Amniotic stem cell (primary cell): Measurements from ENCODE around the gene PPEF1.
A peak's percentile ranks its signal among the peaks of the same experiment; 100 is the strongest.

ENCODE experiments used
- DNase-seq: peaks from one replicate; lab custom pipeline; 2025; lab: John Stamatoyannopoulos, UW

PPEF1 gene

GRCh38 chrX:18707426-18708049 lies at the start of gene PPEF1:
PPEF1 (plus strand) TSS chrX:18707645; CDS start chrX:18707781, 136 bp downstream.
- no peak for DNase-seq

- no peak for DNase-seq
Measured at GRCh38 chrX:18661273-18661672, 46.2 kb upstream of the PPEF1 start.

- DNase-seq: no peak
Measured at GRCh38 chrX:18664947-18665346, 42.5 kb upstream of the PPEF1 start.

GRCh38 chrX:18666614-18667013 lies 40.8 kb upstream of the PPEF1 start:
- DNase-seq: no peak

- DNase-seq: no peak
Measured at GRCh38 chrX:18668071-18668835, 39.2 kb upstream of the PPEF1 start.

GRCh38 chrX:18672008-18672407 lies 35.4 kb upstream of the PPEF1 start, which contains the start of gene RS1:
RS1 (minus strand) TSS chrX:18672108; CDS start chrX:18672068, 40 bp downstream.
- no peak for DNase-seq

- DNase-seq: no peak
Measured at GRCh38 chrX:18674417-18674787, 33.0 kb upstream of the PPEF1 start.

GRCh38 chrX:18674788-18675735 lies 32.4 kb upstream of the PPEF1 start:
- DNase-seq: peak; percentile 13

- DNase-seq: no peak
Measured at GRCh38 chrX:18676050-18676449, 31.4 kb upstream of the PPEF1 start.

- no peak for DNase-seq
Measured at GRCh38 chrX:18676470-18676869, 31.0 kb upstream of the PPEF1 start.

- no peak for DNase-seq
Measured at GRCh38 chrX:18677161-18677869, 30.1 kb upstream of the PPEF1 start.

- no peak for DNase-seq
Measured at GRCh38 chrX:18681996-18682395, 25.4 kb upstream of the PPEF1 start.

- DNase-seq: no peak
Measured at GRCh38 chrX:18682979-18683387, 24.5 kb upstream of the PPEF1 start.

- DNase-seq: no peak
Measured at GRCh38 chrX:18687856-18688495, 19.5 kb upstream of the PPEF1 start.

GRCh38 chrX:18691431-18691830 lies 16.0 kb upstream of the PPEF1 start:
- DNase-seq: no peak

GRCh38 chrX:18692541-18692940 lies 14.9 kb upstream of the PPEF1 start:
- DNase-seq: no peak

- no peak for DNase-seq
Measured at GRCh38 chrX:18696653-18697052, 10.8 kb upstream of the PPEF1 start.

- no peak for DNase-seq
Measured at GRCh38 chrX:18698737-18699650, 8.5 kb upstream of the PPEF1 start.

- DNase-seq: no peak
Measured at GRCh38 chrX:18701621-18702361, 5.7 kb upstream of the PPEF1 start.
